Small intestine (tissue), 7 donors: ENCODE results near the gene BMPER. TPM values are rescaled to one million over a fixed set of nuclear protein-coding genes. Genes with fewer than 3 reads are reported as not detected.

Experiments
- DNase-seq, 2 donors: peaks; one replicate each; pipeline versions ENCODE4 v3.0.0 to v3.0.0-alpha.2; 2013
- FAIRE-seq: peaks from 2 replicates; lab custom pipeline; 2012; peaks lifted over from hg19 to GRCh38; lab: Jason Lieb, UNC
- H3K27ac ChIP-seq, 3 donors: one replicate each; pipeline ENCODE4 v1.5.1; 2013; ENCODE audit warnings: low read length in 2 of 3, mild to moderate bottlenecking in 2 of 3, control low read depth in 1 of 3, inconsistent platforms in 1 of 3, low read depth in 1 of 3, moderate library complexity in 1 of 3
- H3K27me3 ChIP-seq, 3 donors: one replicate each; pipeline ENCODE4 v1.6.1; 2013; ENCODE audit warnings: low read length in 3 of 3, inconsistent platforms in 1 of 3; ENCODE audit not compliant: control insufficient read depth in 3 of 3, insufficient read depth in 3 of 3
- H3K36me3 ChIP-seq, 3 donors: one replicate each; pipeline ENCODE4 v1.6.1; 2013; ENCODE audit warnings: low read length in 3 of 3, inconsistent platforms in 1 of 3, low read depth in 1 of 3, mild to moderate bottlenecking in 1 of 3, moderate library complexity in 1 of 3; ENCODE audit not compliant: control insufficient read depth in 3 of 3, insufficient read depth in 2 of 3
- H3K4me1 ChIP-seq, 3 donors: one replicate each; pipeline ENCODE4 v1.6.1; 2013; ENCODE audit warnings: low read length in 2 of 3, inconsistent platforms in 1 of 3, low read depth in 1 of 3, mild to moderate bottlenecking in 1 of 3, moderate library complexity in 1 of 3; ENCODE audit not compliant: control insufficient read depth in 3 of 3, insufficient read depth in 2 of 3
- H3K4me3 ChIP-seq, 3 donors: one replicate each; pipeline ENCODE4 v1.5.1; 2013; ENCODE audit warnings: low read length in 3 of 3, control low read depth in 1 of 3, inconsistent platforms in 1 of 3, low read depth in 1 of 3, mild to moderate bottlenecking in 1 of 3, moderate library complexity in 1 of 3
- H3K9me3 ChIP-seq, 2 donors: one replicate each; pipeline ENCODE4 v1.6.1; 2013; ENCODE audit warnings: low read depth in 1 of 2, low read length in 1 of 2; ENCODE audit not compliant: control insufficient read depth in 2 of 2, insufficient read depth in 1 of 2
- WGBS, 3 donors: extraction: QIAGEN DNeasy Blood & Tissue Kit; methylation state at CpG; one replicate each; pipeline ENCODE4 v1.1.7; 2013; 5-methylcytosine and 5-hydroxymethylcytosine counted together
- polyA plus RNA-seq, 4 donors: library from polyadenylated mRNA; stranded (reverse) in 3 of 4; unstranded in 1 of 4; fragments of 200-250 nt in 3 of 4; fragments of 120-200 nt in 1 of 4; gene quantifications; one replicate each; pipeline versions ENCODE4 v1.2.1 to v1.2.3, GENCODE V29; 2013
- donor health status: healthy with polysubstance abuse.
- donor health status: control.
- donor health status: control.
- donor health status: Bipolar disorder and iron deficiency.
- donor health status: healthy.

The BMPER gene
- polyA plus RNA-seq, 4 donors = 1.1 to 1.9 (median 1.2) TPM; not detected in 1

GRCh38 chr7:34011017-34011695 lies 105.8 kb downstream of the BMPER start:
- no peaks in the 10 kb centered on the region for H3K4me1 ChIP-seq
- H3K9me3 ChIP-seq = no peaks in the 10 kb centered on the region
- H3K36me3 ChIP-seq = no peaks in the 10 kb centered on the region
- 70 to 81% (median 72%) methylated on average over 3 of the region's 3 CpGs for WGBS, 3 donors
- peak; percentile 10 for FAIRE-seq
- no peak overlapping the region for H3K27ac ChIP-seq
- H3K27me3 ChIP-seq = no peaks in the 10 kb centered on the region
- no peak for DNase-seq
- no peak overlapping the region for H3K4me3 ChIP-seq

- Histone ChIP-seq H3K27me3 (no peaks in the 10 kb centered on the region), H3K4me1 (no peaks in the 10 kb centered on the region), H3K4me3 (no peak overlapping the region), H3K36me3 (no peaks in the 10 kb centered on the region), H3K27ac (no peak overlapping the region), H3K9me3 (no peaks in the 10 kb centered on the region)
- no peak for FAIRE-seq
- 61 to 71% (median 62%) methylated on average over 1 of the region's 1 CpG for WGBS, 3 donors
- no peak for DNase-seq
Observed at GRCh38 chr7:34011696-34012095, 106.4 kb downstream of the BMPER start.

GRCh38 chr7:34013421-34013820 lies 108.1 kb downstream of the BMPER start:
- Histone ChIP-seq H3K4me1 (no peaks in the 10 kb centered on the region), H3K27ac (no peak overlapping the region), H3K36me3 (peaks cover 0 to 2% (median 0%) of the 10 kb centered on the region in 3 donors), H3K9me3 (peaks cover 0 to 3% of the 10 kb centered on the region in 2 donors), H3K27me3 (peaks cover 0 to 3% (median 0%) of the 10 kb centered on the region in 3 donors), H3K4me3 (no peak overlapping the region)
- WGBS, 3 donors = 94 to 97% (median 96%) methylated on average over 1 of the region's 1 CpG
- no peak for DNase-seq
- no peak for FAIRE-seq

DNA sequence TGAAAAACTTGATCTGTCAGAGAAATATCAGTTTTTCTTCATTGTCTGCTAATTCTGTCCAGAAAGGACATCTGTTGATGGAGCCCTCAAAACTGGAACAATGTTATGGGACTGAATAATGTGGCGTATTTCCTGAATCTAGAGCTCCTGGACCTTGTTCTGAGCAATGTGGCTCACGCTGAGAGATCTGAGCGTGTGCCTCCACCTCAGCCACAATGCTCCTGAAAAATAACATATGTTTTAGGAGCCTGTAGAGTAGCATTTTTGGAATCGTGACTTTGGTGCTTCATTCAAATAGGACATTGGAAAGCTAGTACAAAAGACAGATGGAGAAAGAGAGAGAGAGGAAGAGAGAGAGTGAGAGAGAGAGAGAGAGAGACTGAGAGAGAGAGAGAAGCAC lies 110.3 kb downstream of the BMPER start:
- DNase-seq = no peak
- FAIRE-seq = no peak
- 74 to 81% (median 76%) methylated on average over 4 of the region's 4 CpGs for WGBS, 3 donors
- Histone ChIP-seq H3K4me1 (no peaks in the 10 kb centered on the region), H3K36me3 (peaks cover 0 to 2% (median 0%) of the 10 kb centered on the region in 3 donors), H3K4me3 (no peak overlapping the region), H3K27me3 (peaks cover 0 to 3% (median 0%) of the 10 kb centered on the region in 3 donors), H3K9me3 (peaks cover 0 to 3% of the 10 kb centered on the region in 2 donors), H3K27ac (no peak overlapping the region)

GRCh38 chr7:34016876-34017275 lies 111.5 kb downstream of the BMPER start:
- Histone ChIP-seq H3K9me3 (peaks cover 0 to 3% of the 10 kb centered on the region in 2 donors), H3K27ac (no peak overlapping the region)

GRCh38 chr7:34019301-34019790 lies 114.0 kb downstream of the BMPER start:
- Histone ChIP-seq H3K4me3 (no peak overlapping the region), H3K4me1 (no peaks in the 10 kb centered on the region), H3K27ac (no peak overlapping the region), H3K27me3 (peaks cover 0 to 6% (median 0%) of the 10 kb centered on the region in 3 donors), H3K36me3 (peaks cover 0 to 2% (median 0%) of the 10 kb centered on the region in 3 donors), H3K9me3 (peaks cover 0 to 3% of the 10 kb centered on the region in 2 donors)
- FAIRE-seq = no peak
- WGBS, 3 donors = 81 to 91% (median 88%) methylated on average over 7 of the region's 7 CpGs
- no peak for DNase-seq

More at GRCh38 chr7:34016876-34017275, 111.5 kb downstream of the BMPER start:
- DNase-seq = no peak
- Histone ChIP-seq H3K4me3 (no peak overlapping the region), H3K27me3 (peaks cover 0 to 3% (median 0%) of the 10 kb centered on the region in 3 donors), H3K36me3 (peaks cover 0 to 2% (median 0%) of the 10 kb centered on the region in 3 donors), H3K4me1 (no peaks in the 10 kb centered on the region)
- FAIRE-seq = no peak
- WGBS, 3 donors = 76 to 87% (median 78%) methylated on average over 3 of the region's 3 CpGs

DNA sequence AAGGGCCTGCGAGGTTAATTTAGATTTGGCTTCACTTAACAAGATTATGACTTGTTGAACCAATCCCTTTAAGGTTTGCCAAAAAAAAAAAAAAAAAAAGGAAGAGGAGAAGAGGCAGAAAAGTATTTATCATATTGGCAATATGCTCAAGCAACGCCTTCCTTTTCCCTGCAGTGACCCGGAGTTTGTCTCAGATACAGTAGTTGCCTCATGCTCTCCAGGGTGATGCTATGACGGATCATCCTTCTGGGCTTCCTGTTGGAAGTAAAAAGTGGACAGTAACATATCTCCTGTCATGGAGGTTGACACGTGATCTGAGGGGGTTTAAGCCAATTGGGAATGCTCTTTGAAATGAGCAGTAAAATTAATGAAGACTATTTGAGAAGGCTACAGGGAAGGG lies 117.3 kb downstream of the BMPER start:
- Histone ChIP-seq H3K36me3 (no peaks in the 10 kb centered on the region), H3K4me1 (no peaks in the 10 kb centered on the region), H3K27ac (no peak overlapping the region), H3K27me3 (peaks cover 0 to 14% (median 0%) of the 10 kb centered on the region in 3 donors), H3K9me3 (no peaks in the 10 kb centered on the region), H3K4me3 (no peak overlapping the region)
- FAIRE-seq = no peak
- DNase-seq = no peak
- 82 to 88% (median 84%) methylated on average over 5 of the region's 5 CpGs for WGBS, 3 donors

GRCh38 chr7:34025600-34025999 lies 120.3 kb downstream of the BMPER start:
- no peak overlapping the region for H3K4me3 ChIP-seq
- DNase-seq (no peak), FAIRE-seq (no peak)
- H3K27me3 ChIP-seq = peaks cover 0 to 14% (median 0%) of the 10 kb centered on the region in 3 donors
- no peaks in the 10 kb centered on the region for H3K4me1 ChIP-seq
- no peaks in the 10 kb centered on the region for H3K9me3 ChIP-seq
- no peaks in the 10 kb centered on the region for H3K36me3 ChIP-seq
- 63 to 72% (median 72%) methylated on average over 5 of the region's 5 CpGs for WGBS, 3 donors
- no peak overlapping the region for H3K27ac ChIP-seq
